Psoas muscle (tissue), 8 donors: ENCODE data around the gene NGFR. TPM values are rescaled to one million over a fixed set of nuclear protein-coding genes. Genes with fewer than 3 reads are reported as not detected.

Source experiments
- ATAC-seq, 4 donors: fragments of 200-7000 bp; cut with Tn5 transposase; one replicate each; pipeline ENCODE4 v1.9.1; 2020; ENCODE audit warnings: moderate library complexity in 3 of 4, mild to moderate bottlenecking in 2 of 4
- DNase-seq, 2 donors: peaks; one replicate each; pipeline ENCODE4 v3.0.0-alpha.2; 2020
- H3K27ac ChIP-seq: fragments of 200-600 bp; one replicate; pipeline ENCODE4 v1.8.0; 2022
- H3K27me3 ChIP-seq, 3 donors: fragments of 200-600 bp in 1 of 3; one replicate each; pipeline versions ENCODE4 v1.6.1 to v1.8.0; 2013 to 2022; ENCODE audit warnings: low read length in 2 of 3, mild to moderate bottlenecking in 2 of 3, moderate library complexity in 1 of 3; ENCODE audit not compliant: insufficient read depth in 3 of 3
- H3K36me3 ChIP-seq, 2 donors: fragments of 200-600 bp in 1 of 2; one replicate each; pipeline versions ENCODE4 v1.6.1 to v1.8.0; 2013 to 2022; ENCODE audit warnings: low read depth in 1 of 2, mild to moderate bottlenecking in 1 of 2, moderate library complexity in 1 of 2; ENCODE audit not compliant: insufficient read depth in 1 of 2
- H3K4me1 ChIP-seq: fragments of 200-600 bp; one replicate; pipeline ENCODE4 v1.8.0; 2022
- H3K4me3 ChIP-seq: fragments of 200-600 bp; one replicate; pipeline ENCODE4 v1.8.0; 2022; ENCODE audit warnings: mild to moderate bottlenecking
- H3K9me3 ChIP-seq: fragments of 200-600 bp; one replicate; pipeline ENCODE4 v1.8.0; 2022
- WGBS, 3 donors: extraction: QIAGEN DNeasy Blood & Tissue Kit; methylation state at CpG; one replicate each; pipeline versions ENCODE4 v1.1.6 to v1.1.7; 2013; 5-methylcytosine and 5-hydroxymethylcytosine counted together
- intact Hi-C, 2 donors: fragments of 100-400 bp; cut with DNase I; formaldehyde crosslinking; loops; one replicate each; pipeline versions ENCODE4 v1.11.0 to v1.14.2; 2022
- polyA plus RNA-seq, 3 donors: library from polyadenylated mRNA; stranded (reverse); fragments of 200-250 nt; gene quantifications; one replicate each; pipeline ENCODE4 v1.2.3, GENCODE V29; 2013
- total RNA-seq, 4 donors: library from RNA; stranded (reverse); fragmentation: NEBNext Ultra II Directional in 2 of 4; extraction: Animal tissue kit (Norgen Biotek cat#: 25700) in 2 of 4; gene quantifications; one replicate each; pipeline versions ENCODE4 v1.2.1 to v1.2.4, GENCODE V29; 2021 to 2023
- TF ChIP-seq, protein P1 (sequence below): fragments of 200-600 bp; IDR thresholded peaks from one replicate; pipeline ENCODE4 v1.8.0; 2022; ENCODE audit warnings: antibody characterized with exemption
- donor health status: healthy with polysubstance abuse.
- donor health status: DM: no; HTN: no; CAD: no; lungs with moderate emphysema.
- donor health status: Bipolar disorder and iron deficiency.
- donor health status: healthy.
- donor health status: DM: yes; HTN: yes; CAD: no.
- donor health status: DM: no; HTN: no; CAD: no.
- donor health status: DM: no; HTN: no; CAD: no.
- donor health status: DM: yes; HTN: yes; CAD: no.

Gene NGFR
- total and polyA plus RNA-seq, 7 donors = 0.74 to 13.5 (median 2.2) TPM

DNA sequence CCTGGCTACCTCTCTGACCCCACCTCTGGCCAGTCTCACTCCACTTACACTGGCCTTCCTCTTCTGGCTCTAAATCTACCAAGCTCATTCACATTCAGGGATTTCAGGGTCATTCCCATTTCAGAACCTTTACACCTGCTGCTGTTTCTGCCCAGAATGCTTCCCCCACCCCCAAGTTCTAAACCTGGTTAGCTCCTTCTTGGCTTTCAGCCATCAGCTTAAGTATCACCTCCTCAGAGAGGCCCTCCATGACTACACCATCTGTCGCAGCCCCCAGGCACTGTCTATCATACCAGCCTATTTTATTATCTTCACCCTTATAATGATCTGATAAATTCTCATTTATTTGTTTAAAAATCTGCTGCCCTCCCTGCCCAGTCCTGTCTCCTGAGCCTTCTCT lies 23.3 kb upstream of the NGFR start:
- WGBS, 3 donors = 88 to 96% (median 90%) methylated on average over 1 of the region's 1 CpG
- ATAC-seq = no peak
- Histone ChIP-seq H3K4me1 (peaks cover 20% of the 10 kb centered on the region), H3K27ac (peak overlapping the region; percentile 53), H3K36me3 (no peaks in the 10 kb centered on the region), H3K4me3 (no peak overlapping the region), H3K9me3 (no peaks in the 10 kb centered on the region), H3K27me3 (peaks cover 0 to 4% (median 3%) of the 10 kb centered on the region in 3 donors)
- peak in 1 of 2 donors; percentile 7 for DNase-seq
- intact Hi-C loops = loop anchor here in 1 of 2 donors (5.0 kb wide), 1 partner anchor 34 kb away; no protein-coding TSS in a partner anchor
- TF ChIP-seq, protein P1, sequence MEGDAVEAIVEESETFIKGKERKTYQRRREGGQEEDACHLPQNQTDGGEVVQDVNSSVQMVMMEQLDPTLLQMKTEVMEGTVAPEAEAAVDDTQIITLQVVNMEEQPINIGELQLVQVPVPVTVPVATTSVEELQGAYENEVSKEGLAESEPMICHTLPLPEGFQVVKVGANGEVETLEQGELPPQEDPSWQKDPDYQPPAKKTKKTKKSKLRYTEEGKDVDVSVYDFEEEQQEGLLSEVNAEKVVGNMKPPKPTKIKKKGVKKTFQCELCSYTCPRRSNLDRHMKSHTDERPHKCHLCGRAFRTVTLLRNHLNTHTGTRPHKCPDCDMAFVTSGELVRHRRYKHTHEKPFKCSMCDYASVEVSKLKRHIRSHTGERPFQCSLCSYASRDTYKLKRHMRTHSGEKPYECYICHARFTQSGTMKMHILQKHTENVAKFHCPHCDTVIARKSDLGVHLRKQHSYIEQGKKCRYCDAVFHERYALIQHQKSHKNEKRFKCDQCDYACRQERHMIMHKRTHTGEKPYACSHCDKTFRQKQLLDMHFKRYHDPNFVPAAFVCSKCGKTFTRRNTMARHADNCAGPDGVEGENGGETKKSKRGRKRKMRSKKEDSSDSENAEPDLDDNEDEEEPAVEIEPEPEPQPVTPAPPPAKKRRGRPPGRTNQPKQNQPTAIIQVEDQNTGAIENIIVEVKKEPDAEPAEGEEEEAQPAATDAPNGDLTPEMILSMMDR = no peak

- Histone ChIP-seq H3K27ac (no peak overlapping the region), H3K36me3 (no peaks in the 10 kb centered on the region), H3K27me3 (peaks cover 0 to 9% (median 3%) of the 10 kb centered on the region in 3 donors), H3K4me1 (peaks cover 20% of the 10 kb centered on the region), H3K4me3 (no peak overlapping the region), H3K9me3 (no peaks in the 10 kb centered on the region)
- TF ChIP-seq, protein P1 = no peak
- DNase-seq (no peak), ATAC-seq (no peak)
- 59 to 65% (median 63%) methylated on average over 5 of the region's 5 CpGs for WGBS, 3 donors
- intact Hi-C loops = loop anchor here in 1 of 2 donors (5.0 kb wide), 1 partner anchor 35 kb away; no protein-coding TSS in a partner anchor
Measured at GRCh38 chr17:49472527-49472926, 22.6 kb upstream of the NGFR start.

DNA sequence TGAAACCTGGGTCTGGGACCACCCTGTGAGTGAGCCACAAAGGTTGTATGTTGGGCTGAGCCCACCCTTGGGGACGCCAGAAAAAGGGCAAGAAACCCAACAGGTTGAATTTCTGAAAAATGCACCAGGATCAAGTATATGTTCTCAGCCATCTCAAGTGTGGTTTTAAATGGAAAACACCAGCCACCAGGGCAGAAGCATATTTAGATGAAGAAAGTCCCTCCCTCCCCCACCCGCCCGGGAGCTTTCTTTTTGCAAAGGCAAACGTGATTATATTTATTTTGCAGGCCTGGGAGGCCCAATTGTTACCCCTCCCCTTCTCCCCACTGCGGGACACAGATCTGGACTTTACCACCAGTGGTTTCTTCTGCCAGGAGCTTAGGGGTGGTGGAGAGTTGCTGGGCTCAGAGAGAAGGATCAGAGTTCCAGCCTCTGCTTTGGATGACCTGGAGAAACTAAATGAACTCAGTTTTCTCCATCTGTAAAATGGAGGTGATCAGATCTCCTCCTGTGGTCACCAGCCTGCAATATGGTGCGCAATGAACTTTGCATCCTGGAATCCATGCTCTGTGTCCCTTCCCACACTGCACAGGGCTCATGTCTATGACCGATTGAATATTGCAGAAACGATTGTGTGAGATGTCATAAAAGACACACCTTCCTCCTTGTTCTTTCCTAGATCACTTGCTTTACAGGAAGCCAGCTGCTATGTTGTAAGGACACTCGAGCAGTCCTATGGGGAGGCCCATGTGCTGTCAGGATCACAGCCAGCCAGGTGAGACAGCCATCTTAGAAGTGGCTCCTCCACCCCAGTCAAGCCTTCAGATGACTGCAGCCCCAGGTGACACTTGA lies 21.0 kb upstream of the NGFR start:
- TF ChIP-seq, protein P1 = no peak
- ATAC-seq (no peak), DNase-seq (no peak)
- Histone ChIP-seq H3K27ac (no peak overlapping the region), H3K36me3 (no peaks in the 10 kb centered on the region), H3K27me3 (peaks cover 0 to 16% (median 3%) of the 10 kb centered on the region in 3 donors), H3K9me3 (no peaks in the 10 kb centered on the region), H3K4me3 (no peak overlapping the region), H3K4me1 (peaks cover 20% of the 10 kb centered on the region)
- 82 to 84% (median 83%) methylated on average over 9 of the region's 9 CpGs for WGBS, 3 donors
- intact Hi-C loops = loop anchor here in 1 of 2 donors (5.0 kb wide), 1 partner anchor 37 kb away; no protein-coding TSS in a partner anchor

DNA sequence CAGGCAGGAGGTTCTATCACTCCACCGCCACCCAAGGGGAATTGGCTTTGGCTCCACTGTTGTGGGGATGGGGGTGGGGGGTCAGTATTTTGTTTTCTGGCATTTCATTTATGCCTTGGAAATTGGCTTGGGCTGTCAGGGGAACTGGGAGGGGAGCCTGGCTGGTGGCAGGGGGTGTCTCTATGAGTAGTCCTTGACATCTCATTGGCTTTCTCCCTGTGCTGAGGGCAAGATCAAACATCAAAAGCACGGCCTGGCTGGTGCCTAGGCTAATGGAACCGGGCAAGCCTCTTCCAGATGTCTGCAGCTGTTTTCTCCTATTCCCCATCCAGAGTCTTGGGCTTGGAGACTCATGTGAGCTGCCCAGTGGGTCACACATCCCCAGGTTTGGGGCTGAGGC lies 17.4 kb upstream of the NGFR start:
- WGBS, 3 donors = 34 to 41% (median 38%) methylated on average over 3 of the region's 3 CpGs
- H3K27ac ChIP-seq = no peak overlapping the region
- TF ChIP-seq, protein P1 = no peak
- intact Hi-C loops = no loop called here
- no peaks in the 10 kb centered on the region for H3K36me3 ChIP-seq
- no peak for ATAC-seq
- no peak for DNase-seq
- no peak overlapping the region for H3K4me3 ChIP-seq
- H3K4me1 ChIP-seq = no peaks in the 10 kb centered on the region
- no peaks in the 10 kb centered on the region for H3K9me3 ChIP-seq
- H3K27me3 ChIP-seq = peaks cover 0 to 13% (median 3%) of the 10 kb centered on the region in 3 donors
